HTERT RPE-1 (cell line): ENCODE measurements around the gene HNF1B.

Experiments
- in situ Hi-C: fragments of 300-500 bp; cut with MboI; formaldehyde crosslinking; loops from 4 replicates; pipeline ENCODE4 v1.14.3; 2020; ENCODE audit warnings: low sequenced_read_pairs

HNF1B gene

GRCh38 chr17:37676115-37676925 is 68.5 kb downstream of the HNF1B start:
- in situ Hi-C loops = no loop called here

GRCh38 chr17:37674511-37674910 is 70.3 kb downstream of the HNF1B start:
- in situ Hi-C loops = no loop called here

- in situ Hi-C loops = no loop called here
Observed at GRCh38 chr17:37673386-37673785, 71.5 kb downstream of the HNF1B start.

- in situ Hi-C loops = no loop called here
Observed at GRCh38 chr17:37672548-37673078, 72.2 kb downstream of the HNF1B start.

GRCh38 chr17:37671824-37672547 is 72.9 kb downstream of the HNF1B start:
- in situ Hi-C loops = no loop called here

- in situ Hi-C loops = no loop called here
Observed at GRCh38 chr17:37671028-37671823, 73.6 kb downstream of the HNF1B start.

GRCh38 chr17:37667039-37667438 is 77.8 kb downstream of the HNF1B start:
- in situ Hi-C loops = no loop called here

GRCh38 chr17:37664214-37664613 is 80.6 kb downstream of the HNF1B start:
- in situ Hi-C loops = no loop called here

- in situ Hi-C loops = no loop called here
Observed at GRCh38 chr17:37662353-37662752, 82.5 kb downstream of the HNF1B start.

- in situ Hi-C loops = no loop called here
Observed at GRCh38 chr17:37661400-37662014, 83.4 kb downstream of the HNF1B start.

- in situ Hi-C loops = no loop called here
Observed at GRCh38 chr17:37659925-37660324, 84.9 kb downstream of the HNF1B start.

- in situ Hi-C loops = no loop called here
Observed at GRCh38 chr17:37657202-37657601, 87.7 kb downstream of the HNF1B start.

GRCh38 chr17:37651849-37652248 is 93.0 kb downstream of the HNF1B start:
- in situ Hi-C loops = no loop called here

- in situ Hi-C loops = no loop called here
Observed at GRCh38 chr17:37650419-37651003, 94.3 kb downstream of the HNF1B start.

GRCh38 chr17:37648555-37648954 is 96.3 kb downstream of the HNF1B start:
- in situ Hi-C loops = no loop called here

- in situ Hi-C loops = no loop called here
Observed at GRCh38 chr17:37647856-37648255, 97.0 kb downstream of the HNF1B start.

- in situ Hi-C loops = no loop called here
Observed at GRCh38 chr17:37643869-37644268, 101.0 kb downstream of the HNF1B start.

GRCh38 chr17:37643118-37643766 is 101.6 kb downstream of the HNF1B start, which contains the start of gene DDX52:
Gene DDX52, minus strand, starts transcription at chr17:37643446. Its CDS starts 26 bp downstream, at chr17:37643420.
- in situ Hi-C loops = no loop called here

- in situ Hi-C loops = no loop called here
Observed at GRCh38 chr17:37642681-37643080, 102.2 kb downstream of the HNF1B start.

GRCh38 chr17:37640015-37640414 is 104.8 kb downstream of the HNF1B start:
- in situ Hi-C loops = no loop called here
